ENCODE results near the gene PRSS35.
A peak's percentile ranks its signal among the peaks of the same experiment; 100 is the strongest.

The PRSS35 gene, protein sequence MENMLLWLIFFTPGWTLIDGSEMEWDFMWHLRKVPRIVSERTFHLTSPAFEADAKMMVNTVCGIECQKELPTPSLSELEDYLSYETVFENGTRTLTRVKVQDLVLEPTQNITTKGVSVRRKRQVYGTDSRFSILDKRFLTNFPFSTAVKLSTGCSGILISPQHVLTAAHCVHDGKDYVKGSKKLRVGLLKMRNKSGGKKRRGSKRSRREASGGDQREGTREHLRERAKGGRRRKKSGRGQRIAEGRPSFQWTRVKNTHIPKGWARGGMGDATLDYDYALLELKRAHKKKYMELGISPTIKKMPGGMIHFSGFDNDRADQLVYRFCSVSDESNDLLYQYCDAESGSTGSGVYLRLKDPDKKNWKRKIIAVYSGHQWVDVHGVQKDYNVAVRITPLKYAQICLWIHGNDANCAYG

DNA sequence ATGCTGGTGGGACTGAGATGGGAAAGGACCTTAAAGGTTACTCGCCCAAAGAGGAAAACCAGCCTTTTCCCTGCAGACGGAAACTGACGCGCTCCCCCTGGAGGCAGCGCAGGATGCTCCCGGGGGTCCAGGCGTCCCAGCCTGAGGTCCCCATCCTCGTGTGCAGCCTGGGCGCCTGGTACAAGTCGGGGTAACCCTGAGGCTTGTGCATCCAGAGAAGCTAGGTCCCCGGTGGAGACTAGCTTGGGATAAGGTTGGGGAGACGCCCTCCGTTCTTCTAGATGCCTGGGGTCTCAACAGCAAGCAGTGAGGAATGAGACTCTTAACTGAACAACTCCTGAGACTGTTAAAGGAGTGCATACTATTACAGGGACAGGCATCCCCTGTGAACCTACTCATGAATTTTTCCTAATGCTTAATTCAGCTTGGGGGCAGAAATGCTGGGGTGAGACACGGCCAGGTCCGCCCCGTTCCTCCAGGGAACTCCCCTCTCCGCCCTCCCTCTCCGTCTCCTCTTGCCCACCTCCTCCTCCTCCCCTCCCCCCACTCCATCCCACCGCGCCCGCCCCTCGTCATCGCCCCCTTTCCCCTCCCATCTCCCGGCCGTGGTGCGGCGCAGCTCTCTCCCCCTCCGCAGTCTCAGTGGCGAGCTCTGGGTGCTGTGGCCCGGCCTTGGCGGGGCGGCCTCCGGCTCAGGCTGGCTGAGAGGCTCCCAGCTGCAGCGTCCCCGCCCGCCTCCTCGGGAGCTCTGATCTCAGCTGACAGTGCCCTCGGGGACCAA lies at the start of gene PRSS35:
Gene PRSS35, plus strand, starts transcription at position 634 of the 781 bp plus-strand sequence. CDS start 10,908 bp downstream, outside the sequence.
- DNase-seq (ENCODE audit: low read depth), result no peak
- in situ Hi-C loops (cut with HindIII; ENCODE audit: low sequenced_read_pairs), result loop anchor here (5.0 kb wide), 1 partner anchor 290 kb away; no protein-coding TSS in a partner anchor
- peak within 1 kb of the TSS; percentile 51 for H3K4me3 ChIP-seq (ENCODE audit: low read depth, low read length)
- TF ChIP-seq, protein P1, sequence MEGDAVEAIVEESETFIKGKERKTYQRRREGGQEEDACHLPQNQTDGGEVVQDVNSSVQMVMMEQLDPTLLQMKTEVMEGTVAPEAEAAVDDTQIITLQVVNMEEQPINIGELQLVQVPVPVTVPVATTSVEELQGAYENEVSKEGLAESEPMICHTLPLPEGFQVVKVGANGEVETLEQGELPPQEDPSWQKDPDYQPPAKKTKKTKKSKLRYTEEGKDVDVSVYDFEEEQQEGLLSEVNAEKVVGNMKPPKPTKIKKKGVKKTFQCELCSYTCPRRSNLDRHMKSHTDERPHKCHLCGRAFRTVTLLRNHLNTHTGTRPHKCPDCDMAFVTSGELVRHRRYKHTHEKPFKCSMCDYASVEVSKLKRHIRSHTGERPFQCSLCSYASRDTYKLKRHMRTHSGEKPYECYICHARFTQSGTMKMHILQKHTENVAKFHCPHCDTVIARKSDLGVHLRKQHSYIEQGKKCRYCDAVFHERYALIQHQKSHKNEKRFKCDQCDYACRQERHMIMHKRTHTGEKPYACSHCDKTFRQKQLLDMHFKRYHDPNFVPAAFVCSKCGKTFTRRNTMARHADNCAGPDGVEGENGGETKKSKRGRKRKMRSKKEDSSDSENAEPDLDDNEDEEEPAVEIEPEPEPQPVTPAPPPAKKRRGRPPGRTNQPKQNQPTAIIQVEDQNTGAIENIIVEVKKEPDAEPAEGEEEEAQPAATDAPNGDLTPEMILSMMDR (IDR thresholded peaks at IDR 0.05; ENCODE audit: low read depth, low read length, missing control alignments), result peak; percentile 84

DNA sequence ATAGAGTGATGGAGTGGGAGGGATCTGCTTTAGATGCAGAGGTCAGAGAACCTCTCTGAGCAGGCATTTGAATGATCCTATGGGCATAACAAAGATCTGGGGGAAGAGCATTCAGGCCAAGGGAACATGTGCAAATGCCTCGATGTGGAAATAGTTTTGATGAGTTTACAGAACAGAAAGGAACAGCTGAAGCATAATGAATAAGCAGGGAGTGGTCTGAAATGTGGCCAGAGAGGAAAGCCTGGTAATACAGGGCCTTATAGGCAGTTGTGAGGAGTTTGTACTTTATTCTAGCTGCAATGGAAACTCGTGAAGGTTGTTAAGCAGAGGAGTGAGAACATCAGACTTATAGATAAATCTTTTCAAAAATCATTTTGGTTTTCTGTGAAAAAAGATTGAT lies 48.4 kb upstream of the PRSS35 start:
- in situ Hi-C loops (cut with HindIII; ENCODE audit: low sequenced_read_pairs), result no loop called here
- TF ChIP-seq, protein P1 (IDR thresholded peaks at IDR 0.05; ENCODE audit: low read depth, low read length, missing control alignments), result no peak
- no peak for DNase-seq (ENCODE audit: low read depth)
- no peak overlapping the region for H3K4me3 ChIP-seq (ENCODE audit: low read depth, low read length)

DNA sequence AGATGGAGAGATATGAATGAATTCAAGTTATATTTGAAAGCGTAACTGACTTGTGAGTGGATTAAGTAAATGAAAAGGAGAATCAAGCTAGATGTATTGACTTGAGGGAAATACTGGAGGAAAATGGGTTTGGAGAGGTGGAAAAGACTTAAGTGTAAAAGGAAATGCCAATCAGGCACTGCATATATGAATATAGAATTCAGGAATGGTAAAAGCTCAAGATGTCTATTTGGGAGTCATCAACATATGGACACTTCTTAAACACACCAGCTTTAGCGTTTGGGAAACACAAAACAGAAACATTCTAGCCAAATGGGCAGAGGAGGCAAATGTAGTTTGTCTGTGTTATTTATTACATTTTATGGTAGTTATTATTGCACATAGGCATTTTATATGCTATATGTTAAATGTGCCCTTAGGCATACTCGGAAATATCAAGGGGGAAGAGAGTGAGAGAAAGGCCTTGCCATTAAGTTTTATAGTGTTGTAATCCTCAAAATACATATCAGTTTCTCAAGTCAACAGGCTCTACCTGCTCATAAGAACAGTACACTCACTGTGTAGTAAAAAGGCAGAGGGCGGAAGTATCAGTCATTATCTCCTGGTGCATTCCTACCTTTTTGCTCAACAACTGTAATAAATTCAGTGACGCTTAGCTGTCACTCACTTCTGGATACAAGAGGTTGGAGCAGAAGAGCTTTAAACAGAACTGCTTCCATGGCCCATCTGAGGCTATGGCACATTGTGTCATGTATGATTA lies 47.8 kb upstream of the PRSS35 start:
- no peak overlapping the region for H3K4me3 ChIP-seq (ENCODE audit: low read depth, low read length)
- TF ChIP-seq, protein P1 (IDR thresholded peaks at IDR 0.05; ENCODE audit: low read depth, low read length, missing control alignments), result no peak
- DNase-seq (ENCODE audit: low read depth), result no peak
- in situ Hi-C loops (cut with HindIII; ENCODE audit: low sequenced_read_pairs), result loop anchor here (5.0 kb wide), 1 partner anchor 58 kb away; no protein-coding TSS in a partner anchor

DNA sequence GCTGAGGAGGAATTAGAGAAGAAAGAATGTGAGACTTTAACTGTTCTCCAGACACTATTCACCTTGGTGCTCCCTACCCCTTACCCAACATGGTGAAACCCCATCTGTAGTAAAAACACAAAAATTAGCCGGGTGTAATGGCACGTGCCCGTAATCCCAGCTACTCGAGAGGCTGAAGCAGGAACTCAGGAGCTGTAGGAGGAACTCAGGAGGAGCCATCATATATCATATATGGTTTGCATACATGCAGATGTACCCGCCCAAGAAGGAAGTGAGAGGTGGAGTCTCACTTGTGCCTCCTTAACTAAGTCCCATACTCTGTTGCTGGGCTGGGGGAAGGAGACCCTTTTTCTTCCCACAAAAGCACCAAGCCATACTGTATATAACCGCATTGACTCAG lies 46.0 kb upstream of the PRSS35 start:
- no peak overlapping the region for H3K4me3 ChIP-seq (ENCODE audit: low read depth, low read length)
- DNase-seq (ENCODE audit: low read depth), result no peak
- TF ChIP-seq, protein P1 (IDR thresholded peaks at IDR 0.05; ENCODE audit: low read depth, low read length, missing control alignments), result no peak
- in situ Hi-C loops (cut with HindIII; ENCODE audit: low sequenced_read_pairs), result loop anchor here (5.0 kb wide), 1 partner anchor 56 kb away; no protein-coding TSS in a partner anchor

DNA sequence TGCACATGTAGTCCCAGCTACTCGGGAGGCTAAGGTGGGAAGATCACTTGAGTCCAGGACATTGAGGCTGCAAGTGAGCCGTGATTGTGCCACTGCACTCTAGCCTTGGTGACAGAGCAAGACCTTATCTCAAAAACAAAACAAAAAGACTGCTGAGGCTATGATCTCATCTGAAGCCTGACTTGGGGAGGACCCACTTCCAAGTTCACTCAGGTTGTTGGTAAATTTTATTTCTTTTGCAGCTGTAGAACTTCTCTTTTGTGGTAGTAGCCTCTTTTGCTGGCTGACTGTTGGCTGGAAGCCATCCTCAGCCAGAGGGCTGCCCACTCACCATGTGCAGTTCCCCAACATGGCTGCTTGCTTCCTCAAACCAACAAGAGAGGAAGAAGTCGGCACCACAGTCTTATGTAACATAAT lies 44.7 kb upstream of the PRSS35 start:
- H3K4me3 ChIP-seq (ENCODE audit: low read depth, low read length), result no peak overlapping the region
- in situ Hi-C loops (cut with HindIII; ENCODE audit: low sequenced_read_pairs), result loop anchor here (5.0 kb wide), 1 partner anchor 55 kb away; no protein-coding TSS in a partner anchor
- no peak for DNase-seq (ENCODE audit: low read depth)
- TF ChIP-seq, protein P1 (IDR thresholded peaks at IDR 0.05; ENCODE audit: low read depth, low read length, missing control alignments), result no peak

DNA sequence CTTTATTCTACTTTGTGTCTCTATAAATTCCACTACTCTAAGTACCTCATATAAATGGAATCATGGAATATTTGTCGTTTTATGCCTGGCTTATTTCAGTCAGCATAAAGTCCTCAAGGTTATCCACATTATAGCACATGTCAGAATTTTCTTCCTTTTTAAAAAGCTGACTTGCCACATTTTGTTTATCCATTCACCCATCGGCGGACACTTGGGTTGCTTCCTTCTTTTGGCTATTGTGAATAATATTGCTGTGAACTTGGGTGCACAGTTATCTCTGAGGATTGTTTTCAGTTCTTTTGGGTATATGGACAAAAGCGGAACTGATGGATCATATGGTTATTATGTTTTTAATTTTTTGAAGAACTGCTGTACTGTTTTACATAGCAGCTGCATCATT lies 42.3 kb upstream of the PRSS35 start:
- no peak overlapping the region for H3K4me3 ChIP-seq (ENCODE audit: low read depth, low read length)
- no peak for DNase-seq (ENCODE audit: low read depth)
- in situ Hi-C loops (cut with HindIII; ENCODE audit: low sequenced_read_pairs), result no loop called here

More for the DNA sequence above, 42.3 kb upstream of the PRSS35 start:
- TF ChIP-seq, protein P1 (IDR thresholded peaks at IDR 0.05; ENCODE audit: low read depth, low read length, missing control alignments), result no peak

All from astrocyte of the cerebellum (primary cell).